Embryonic facial prominence (tissue), 1 donor: ENCODE data around the gene ZNF750.

Experiments used
- DNase-seq: peaks from one replicate; pipeline ENCODE4 v3.0.0-alpha.2; 2016; ENCODE audit errors: extremely low spot score

The ZNF750 gene

DNA sequence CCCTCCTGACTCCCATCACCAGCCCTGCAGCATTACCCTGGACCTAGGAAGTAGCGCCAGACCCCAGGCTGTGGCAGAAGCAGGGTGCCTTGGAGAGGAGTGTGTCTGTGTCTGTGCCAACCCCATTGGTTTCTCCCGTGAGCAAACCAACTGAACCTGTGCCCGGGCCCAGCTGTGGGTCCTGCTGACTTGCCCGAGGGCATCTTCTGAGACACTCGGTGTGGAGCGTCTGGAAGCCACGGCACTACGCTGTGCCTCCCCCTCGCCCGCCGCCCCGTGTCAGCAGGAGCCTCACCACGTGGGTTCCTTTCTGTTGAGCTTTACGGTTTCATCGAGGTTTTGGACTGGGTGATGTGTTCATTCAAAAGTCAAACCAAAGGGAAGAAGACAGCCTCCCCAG is 27.8 kb downstream of the ZNF750 start:
- DNase-seq = no peak

- DNase-seq = no peak
Observed at GRCh38 chr17:82810644-82811430, 29.0 kb downstream of the ZNF750 start.

GRCh38 chr17:82808921-82809905 is 30.6 kb downstream of the ZNF750 start:
- no peak for DNase-seq

- no peak for DNase-seq
Observed at GRCh38 chr17:82808006-82808405, 31.8 kb downstream of the ZNF750 start.

DNA sequence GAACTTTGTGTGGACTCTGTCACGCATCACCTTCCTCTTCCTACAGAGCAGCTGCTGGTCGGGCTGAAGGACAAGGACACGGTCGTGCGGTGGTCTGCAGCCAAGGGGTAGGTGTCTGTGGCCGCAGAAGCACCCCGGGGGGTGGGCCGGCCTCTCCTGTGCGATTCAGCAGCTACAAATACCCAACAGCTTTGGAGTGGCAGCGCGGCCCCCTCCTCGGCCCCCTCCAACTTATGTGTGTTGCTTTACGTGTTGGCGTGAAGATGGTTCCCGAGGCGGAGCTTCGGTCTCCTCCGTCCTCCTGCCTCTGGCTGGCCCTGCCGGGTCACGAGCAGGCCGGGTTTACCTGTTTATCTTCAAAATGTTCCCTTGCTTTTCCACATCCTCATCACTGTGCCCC is 32.3 kb downstream of the ZNF750 start:
- DNase-seq = no peak

GRCh38 chr17:82807101-82807500 is 32.7 kb downstream of the ZNF750 start:
- DNase-seq = peak; percentile 25

DNA sequence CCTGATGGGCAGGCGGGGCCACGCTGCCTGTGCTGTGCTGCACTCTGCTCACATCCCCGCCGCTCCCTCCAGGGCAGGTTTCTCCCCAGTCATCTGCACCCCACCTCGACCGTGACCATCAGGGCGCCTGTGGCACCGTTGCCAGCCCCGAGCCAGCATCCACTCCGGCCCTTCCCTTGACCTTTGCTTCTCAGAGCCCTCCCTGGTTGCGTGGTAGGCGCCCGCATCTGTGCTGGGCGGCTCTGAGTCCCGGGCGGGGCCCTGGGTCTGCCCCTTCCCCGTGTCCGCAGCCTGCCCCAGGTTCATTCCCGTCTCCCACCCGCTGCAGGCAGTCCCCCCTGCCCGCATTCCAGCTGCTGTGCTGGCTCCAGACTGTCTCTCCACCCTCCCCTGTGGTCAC is 33.2 kb downstream of the ZNF750 start:
- DNase-seq = no peak

DNA sequence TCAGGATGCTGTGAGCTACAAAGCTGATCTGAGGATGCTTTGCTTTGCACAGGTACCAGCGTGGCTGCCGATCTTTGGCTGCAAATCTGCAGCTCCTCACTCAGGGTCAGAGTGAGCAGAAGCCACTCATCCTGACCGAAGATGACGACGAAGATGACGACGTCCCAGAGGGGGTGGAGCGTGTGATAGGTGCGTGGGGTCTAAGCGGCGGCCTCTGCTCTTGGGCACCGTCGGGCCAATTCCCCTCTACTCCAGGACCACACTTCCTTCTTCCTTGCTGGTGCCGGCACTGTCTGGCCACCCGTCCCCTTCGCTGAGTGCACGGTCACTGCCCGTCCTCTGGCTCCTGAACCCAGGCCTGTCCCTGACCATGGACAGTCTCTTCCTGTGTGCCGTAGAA is 34.0 kb downstream of the ZNF750 start:
- DNase-seq = no peak

- DNase-seq = no peak
Observed at GRCh38 chr17:82805254-82805653, 34.6 kb downstream of the ZNF750 start.

DNA sequence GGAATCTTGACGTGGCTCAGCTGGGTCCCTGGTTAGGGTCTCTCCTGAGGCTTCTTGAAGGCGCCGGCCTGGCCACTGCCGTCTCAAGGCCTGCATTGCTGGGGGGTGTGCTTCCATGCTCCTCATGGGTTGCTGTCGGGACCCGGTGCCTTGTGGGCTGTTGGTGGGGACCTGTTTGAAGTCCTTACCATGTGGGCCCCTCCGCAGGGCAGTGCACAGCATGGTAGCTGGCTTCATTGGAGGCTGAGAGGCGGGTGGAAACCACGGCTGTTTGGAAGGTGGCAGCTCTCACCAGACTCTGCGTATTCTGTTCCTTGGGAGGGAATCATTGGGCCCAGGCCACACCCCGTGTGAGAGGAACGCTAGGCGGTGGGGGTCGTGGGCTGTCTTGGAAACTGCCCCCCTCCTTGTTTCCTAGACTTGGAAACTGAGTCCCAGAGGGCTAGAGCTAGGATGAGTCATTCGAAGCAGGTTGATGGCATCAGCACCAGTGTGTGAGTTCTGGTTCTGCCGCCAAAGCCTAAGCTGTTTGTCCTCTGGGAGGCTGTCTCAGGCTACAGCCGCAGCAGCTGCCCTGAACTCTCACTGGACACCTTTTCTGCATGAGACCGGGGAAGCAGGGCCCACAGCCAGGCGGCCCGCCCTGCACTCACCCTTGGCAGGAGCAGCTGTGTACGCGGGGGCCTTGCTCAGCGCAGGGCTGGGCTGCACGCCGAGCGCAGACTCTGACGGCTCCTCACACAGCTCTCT is 35.2 kb downstream of the ZNF750 start:
- DNase-seq = no peak

DNA sequence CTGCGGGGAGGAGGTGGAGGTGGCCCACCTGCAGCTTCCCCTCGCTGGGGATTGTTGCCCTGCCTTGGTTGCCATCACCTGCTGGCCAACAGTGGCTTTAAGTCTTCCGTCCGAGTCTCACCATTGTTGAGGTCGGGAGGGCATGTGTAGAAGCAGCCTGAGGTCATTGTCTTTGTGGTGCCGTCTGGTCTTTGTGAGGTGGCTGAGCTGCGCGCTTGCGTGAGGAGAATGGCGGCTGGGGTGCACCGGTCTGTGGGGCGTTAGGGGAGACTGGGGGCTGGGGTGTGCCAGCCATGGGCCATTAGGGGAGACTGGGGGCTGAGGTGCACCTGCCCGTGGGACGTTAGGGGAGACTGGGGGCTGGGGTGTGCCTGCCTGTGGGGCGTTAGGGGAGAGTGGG is 36.2 kb downstream of the ZNF750 start:
- DNase-seq = no peak

DNA sequence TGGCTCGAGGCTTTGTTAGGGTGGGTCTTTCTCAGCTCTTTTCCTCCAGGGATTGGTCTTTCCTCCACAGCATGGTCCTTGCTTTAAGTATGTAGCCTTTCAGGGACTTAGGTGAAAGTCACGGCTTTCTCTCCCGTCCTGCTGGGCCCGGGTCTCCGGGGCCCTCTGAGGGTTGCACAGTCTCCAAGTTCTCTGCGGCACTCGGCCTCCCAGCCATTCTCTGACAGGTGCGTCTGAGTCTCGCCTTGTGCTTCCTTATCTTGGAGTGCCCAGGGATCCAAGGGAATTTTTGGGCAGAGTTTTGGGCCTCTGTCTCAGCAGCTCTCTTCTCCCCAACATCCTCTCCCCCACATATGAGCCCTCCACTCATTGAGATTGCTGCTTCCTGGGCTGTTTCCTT is 36.6 kb downstream of the ZNF750 start:
- DNase-seq = no peak

DNA sequence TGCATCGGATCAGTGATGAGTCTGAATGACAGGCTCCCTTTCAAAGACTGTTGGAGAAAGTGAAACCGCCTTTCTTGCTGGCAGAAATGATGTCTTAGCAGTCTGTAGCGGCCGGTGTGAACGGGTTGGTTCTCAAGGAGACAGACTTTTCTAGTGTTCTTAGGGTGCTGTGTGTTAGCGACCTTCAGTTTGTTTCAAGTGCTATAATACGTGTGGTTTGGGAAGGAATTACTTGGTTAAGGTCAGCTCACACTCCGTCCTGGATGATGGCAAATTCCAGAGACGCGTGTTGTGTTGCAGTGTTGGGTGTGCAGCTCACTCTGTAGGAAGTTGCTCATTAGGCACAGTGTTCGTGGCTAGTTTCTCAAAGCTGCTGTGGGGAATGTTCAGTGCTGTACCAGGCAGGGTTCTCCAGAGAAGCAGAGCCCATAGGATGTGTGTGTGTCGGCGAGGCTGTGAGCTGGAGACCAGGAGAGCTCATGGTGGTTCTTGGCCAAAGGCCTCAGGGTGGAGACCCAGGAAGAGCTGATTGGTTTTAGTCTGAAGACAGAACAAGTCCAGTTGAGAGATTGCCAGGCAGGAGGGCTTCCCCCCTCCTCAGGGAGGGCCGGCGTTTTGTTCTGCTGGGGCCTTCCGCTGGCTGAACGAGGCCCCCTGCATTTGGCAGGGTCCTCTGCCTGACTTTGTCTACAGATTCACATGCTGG is 37.6 kb downstream of the ZNF750 start:
- DNase-seq = no peak

DNA sequence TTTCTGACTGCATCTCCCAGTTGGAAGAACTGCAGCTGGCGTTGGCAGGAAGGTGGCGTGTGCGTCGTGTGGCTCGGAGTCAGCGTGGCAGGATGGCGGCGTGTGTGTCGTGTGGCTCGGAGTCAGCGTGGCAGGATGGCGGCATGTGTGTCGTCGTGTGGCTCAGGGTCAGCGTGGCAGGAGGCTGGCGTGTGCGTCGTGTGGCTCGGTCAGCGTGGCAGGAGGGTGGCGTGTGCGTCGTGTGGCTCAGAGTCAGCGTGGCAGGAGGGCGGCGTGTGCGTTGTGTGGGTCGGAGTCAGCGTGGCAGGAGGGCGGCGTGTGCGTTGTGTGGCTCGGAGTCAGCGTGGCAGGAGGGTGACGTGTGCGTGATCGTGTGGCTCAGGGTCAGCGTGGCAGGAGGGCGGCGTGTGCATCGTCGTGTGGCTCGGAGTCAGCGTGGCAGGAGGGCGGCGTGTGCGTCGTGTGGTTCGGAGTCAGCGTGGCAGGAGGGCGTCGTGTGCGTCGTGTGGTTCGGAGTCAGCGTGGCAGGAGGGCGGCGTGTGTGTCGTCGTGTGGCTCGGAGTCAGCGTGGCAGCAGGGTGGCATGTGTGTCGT is 38.3 kb downstream of the ZNF750 start:
- no peak for DNase-seq

GRCh38 chr17:82800885-82801284 is 38.9 kb downstream of the ZNF750 start:
- DNase-seq = no peak

DNA sequence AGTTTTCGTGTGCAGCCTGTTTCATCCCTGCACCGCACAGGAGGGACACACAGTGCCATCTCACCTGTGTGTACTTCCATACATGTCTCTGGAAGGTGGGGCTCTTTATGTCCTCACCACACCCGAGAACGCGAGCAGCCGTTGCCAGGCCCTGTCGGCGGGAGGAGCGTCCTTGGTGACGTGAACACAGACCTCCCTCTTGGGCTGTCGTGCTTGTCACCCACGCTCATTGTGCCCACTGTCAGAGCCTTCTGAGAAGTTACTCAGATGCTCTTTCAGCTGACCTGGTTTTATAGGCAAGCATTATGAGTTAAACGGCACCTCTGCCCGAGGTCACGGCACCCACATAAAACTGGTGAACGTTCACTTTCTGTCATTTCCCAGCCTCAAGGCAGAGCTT is 40.2 kb downstream of the ZNF750 start:
- DNase-seq = no peak

GRCh38 chr17:82798752-82799151 is 41.1 kb downstream of the ZNF750 start:
- no peak for DNase-seq

- DNase-seq = no peak
Observed at GRCh38 chr17:82797061-82797460, 42.8 kb downstream of the ZNF750 start.

GRCh38 chr17:82795615-82796014 is 44.2 kb downstream of the ZNF750 start:
- no peak for DNase-seq

- DNase-seq = no peak
Observed at GRCh38 chr17:82794781-82795482, 44.9 kb downstream of the ZNF750 start.
